Stimulated activated CD4-positive, alpha-beta T cell treated with anti-CD3 and anti-CD28 coated beads, TNF-alpha, amount 100 ng/mL, for 4 hours (primary cell): ENCODE data around the gene KLF15.

ENCODE experiments used
- DNase-seq, 3 experiments: peaks; one replicate each; pipeline ENCODE4 v3.0.0-alpha.2; 2020; ENCODE audit warnings: low read depth in 3 of 3

Gene KLF15

DNA sequence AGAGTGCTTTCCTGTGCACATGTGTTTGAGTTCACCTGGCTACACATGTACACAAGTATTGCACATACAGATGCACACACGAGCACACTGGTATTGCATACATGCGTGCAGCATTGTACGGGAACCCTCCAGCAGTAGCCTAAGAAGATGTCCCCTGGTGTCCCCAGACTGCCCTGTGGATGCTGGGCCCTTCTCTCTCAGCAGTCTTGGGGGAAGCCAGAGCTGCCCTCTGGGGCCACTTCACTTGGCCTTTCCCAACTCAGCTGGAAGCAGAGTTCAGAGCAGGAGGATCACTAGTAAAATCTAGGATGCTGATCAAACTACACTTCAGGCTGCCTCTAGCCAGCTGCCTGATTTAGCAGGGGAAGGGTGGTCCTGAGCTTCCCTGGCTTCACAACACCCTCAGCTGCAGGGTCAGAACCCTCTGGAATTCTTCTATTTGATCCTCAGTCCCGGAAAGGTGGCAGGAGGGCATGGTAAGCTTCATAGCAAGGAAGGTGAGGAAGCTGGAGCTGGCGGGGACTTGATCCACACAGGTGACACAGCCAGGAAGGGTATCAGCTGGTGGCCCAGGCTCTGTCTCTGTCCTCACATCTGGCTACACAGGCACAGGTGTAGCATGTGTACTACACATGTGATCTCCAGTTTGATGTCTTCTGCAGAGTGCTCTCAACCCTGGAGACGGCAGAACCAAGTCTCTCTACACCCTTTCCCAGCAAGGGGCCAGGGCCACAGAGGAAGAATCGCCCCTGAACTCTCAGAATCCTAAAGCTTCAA is 36.5 kb downstream of the KLF15 start:
- DNase-seq = no peak

DNA sequence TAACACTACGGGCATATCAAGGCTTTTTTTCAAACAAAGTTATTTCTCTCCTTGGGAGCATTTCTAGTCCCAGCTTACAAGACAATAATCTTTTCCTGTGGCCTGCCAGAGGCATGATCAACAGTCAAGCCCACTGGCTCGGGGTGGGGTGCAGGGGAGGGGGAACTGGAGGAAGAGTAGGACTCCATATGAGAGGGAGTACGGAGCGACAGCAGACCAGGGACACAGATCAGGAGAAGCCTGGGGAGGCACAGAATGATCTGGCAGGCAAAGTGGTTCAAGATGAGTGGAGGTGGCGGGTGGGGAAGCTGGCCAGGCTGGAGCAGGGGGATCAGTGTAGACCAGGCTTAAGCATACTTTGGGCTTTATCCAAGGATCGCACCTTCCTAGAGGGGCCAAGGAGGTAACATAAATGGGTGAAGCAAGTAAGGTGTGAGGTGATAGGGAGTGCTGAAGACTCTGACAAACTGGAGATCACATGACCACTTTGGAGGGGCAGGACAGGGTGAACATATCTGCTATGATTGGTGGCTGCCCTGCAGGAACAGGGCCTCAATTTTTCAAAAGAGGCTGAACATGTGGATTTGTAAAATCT is 37.4 kb downstream of the KLF15 start:
- DNase-seq = no peak

DNA sequence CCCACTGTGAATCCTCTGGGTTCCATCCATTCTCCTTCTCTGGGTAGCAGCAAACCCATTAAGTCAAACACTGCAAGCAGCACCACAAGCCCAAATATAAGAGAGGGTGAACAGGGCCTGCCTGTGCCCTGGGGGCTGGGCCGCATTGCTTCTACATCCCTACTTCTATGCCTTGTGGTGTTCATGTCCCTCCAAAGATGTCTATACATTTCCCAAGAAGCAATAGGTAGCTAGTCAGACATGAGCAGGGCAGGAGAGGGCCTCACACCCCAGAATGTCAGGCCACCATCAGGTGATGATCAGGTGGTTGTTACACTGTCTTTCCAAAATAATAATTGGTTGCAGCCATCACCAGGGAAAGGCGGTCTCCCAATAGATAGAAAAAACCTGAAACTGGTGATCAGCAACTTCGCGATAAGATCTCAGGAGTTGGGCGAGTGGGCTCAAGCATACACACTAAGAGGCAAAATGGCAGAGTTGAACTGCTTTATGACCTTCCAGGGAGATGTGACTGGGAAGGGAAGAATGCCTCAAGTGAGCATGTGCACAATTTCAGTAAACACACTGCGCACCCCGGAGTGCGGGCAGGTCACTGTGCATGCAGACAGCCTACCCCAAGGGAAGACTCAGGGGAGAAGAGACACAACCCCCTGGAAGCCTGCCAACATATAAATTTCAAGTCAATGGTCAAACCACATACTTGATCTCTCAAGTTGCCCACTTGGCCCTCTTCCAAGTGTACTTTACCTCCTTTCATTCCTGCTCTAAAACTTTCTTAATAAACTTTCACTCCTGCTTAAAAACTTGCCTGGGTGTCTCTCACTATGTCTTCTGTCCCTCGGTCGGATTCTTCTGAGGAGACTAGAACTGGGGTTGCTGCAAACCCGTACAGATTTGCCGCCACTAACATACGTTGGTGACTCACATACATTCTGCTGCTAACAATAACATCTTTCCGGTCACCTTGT is 39.9 kb downstream of the KLF15 start:
- no peak for DNase-seq

DNA sequence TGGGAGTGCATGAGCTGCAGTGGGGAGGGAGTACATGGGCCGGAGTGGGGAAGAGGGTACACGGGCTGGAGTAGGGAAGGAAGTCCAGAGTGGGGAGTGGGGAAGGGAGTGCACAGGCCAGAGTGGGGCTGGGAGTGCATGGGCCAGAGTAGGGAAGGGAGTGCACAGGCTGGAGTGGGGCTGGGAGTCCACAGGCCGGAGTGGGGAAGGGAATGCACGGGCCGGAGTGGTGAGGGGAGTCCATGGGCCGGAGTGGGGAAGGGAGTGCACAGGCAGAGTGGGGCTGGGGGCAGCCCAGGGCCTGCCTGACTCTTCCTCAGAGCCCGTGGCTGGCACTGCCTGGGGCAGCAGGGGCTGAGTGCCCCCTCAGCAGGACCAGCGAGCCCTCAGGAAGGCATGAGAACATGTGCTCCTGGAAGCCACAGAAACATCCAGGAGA is 40.7 kb downstream of the KLF15 start:
- no peak for DNase-seq

DNA sequence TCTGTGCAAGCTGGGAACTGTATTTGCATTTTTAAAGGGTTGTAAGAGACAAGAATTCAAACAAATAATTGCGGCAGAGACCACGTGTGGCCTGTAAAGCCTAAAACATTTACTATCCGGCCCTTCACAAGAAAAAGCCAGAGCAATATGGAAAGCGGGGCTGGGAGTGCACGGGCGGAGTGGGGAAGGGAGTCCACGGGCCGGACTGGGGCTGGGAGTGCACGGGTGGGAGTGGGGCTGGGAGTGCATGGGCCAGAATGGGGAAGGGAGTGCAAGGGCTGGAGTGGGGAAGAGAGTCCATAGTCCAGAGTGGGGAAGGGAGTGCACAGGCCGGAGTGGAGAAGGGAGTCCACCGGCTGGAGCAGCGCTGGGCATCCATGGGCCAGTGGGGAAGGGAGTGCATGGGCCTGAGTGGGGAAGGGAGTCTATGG is 41.2 kb downstream of the KLF15 start:
- no peak for DNase-seq

DNA sequence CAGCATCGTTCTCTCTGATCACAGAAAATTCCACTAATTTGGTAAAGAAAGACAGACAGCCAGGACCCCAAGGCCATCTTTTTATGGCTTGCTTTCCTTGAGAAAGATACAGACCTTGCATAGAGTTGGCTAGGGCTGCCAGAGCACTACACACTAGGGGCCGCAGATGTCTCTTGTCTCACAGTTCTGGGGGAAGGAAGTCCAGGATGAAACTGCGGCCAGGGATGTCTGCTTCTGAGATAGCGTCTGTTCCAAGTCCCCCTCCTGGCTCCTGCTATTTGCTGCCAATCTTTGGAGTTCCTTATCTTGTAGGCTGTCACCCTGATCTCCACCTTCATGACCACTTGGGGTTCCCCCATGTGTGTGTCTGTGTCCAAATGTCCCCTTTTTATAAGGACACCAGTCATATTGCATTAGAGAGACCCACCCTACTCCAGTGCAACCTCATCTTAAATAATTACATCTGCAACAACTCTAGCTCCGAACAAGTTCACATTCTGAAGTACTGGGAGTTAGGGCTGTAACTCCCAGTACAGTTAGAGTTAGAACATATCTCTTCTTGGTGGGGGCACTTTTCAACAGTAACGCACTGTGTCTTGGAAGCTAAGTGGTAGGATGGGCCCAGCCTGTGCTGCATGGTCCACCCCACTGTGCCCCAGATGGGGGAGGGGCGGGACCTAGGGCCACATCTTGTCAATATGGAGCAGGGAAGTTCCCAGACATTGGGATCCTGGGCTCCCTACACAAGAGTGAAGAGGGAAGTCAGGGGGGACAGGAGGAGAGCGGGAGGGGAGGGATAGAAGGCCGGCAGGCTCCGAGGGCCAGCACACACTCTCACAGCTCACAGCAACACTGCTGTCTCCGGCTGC is 42.2 kb downstream of the KLF15 start:
- no peak for DNase-seq

- DNase-seq = no peak
These were observed 42.9 kb downstream of the KLF15 start for GRCh38 chr3:126314305-126314789.

GRCh38 chr3:126313580-126314304 is 43.5 kb downstream of the KLF15 start:
- DNase-seq = no peak

DNA sequence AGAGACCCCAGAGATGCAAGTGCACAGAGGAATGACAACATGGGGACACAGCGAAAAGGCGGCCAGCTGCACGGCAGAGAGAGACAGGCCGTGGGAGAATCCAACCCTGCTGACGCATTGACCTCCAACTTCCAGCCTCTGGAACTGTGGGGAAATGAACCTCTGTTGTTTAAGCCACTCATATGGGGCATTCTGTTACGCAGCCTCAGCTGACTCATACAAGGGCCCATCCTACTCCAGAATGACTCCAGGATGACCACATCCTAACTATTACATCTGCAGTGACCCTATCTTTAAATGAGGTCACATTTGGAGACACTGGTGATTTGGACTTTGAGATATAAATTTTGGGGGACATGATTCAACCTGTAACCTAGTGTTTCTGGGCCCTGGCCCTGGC is 44.0 kb downstream of the KLF15 start:
- DNase-seq = no peak

GRCh38 chr3:126312341-126312740 is 44.9 kb downstream of the KLF15 start:
- DNase-seq = no peak

DNA sequence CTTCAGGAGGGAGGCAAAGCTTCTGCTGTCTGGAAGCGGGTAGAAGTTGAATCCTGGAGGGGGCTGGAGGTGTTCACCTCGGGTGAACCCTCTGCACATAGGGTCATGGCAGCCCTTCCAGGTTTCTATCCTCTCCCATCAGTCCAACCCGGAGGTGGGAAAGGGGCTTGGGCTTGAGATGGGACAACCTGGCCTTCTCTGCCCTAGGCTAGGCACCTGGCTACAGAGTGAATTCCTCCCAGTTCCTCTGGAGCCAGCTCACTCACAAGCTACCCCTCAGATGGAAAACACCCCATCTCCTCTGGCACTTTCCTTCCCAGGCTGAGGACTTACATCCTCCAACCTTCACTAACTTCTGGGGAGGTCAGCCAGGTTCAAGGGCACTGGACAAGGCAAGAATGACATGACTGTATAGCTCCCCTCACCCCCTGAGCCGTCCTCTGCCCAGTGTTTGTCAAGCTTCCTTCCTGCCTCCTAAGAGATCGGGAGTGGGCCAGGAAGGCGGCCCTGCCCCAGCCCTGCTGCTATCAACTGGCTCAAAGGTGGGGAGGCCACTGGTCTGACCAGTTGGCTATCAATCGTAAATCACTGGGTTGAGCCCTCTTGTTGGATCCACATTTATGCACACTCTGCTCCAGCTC is 45.8 kb downstream of the KLF15 start:
- no peak for DNase-seq

GRCh38 chr3:126310816-126311215 is 46.4 kb downstream of the KLF15 start:
- DNase-seq = no peak

DNA sequence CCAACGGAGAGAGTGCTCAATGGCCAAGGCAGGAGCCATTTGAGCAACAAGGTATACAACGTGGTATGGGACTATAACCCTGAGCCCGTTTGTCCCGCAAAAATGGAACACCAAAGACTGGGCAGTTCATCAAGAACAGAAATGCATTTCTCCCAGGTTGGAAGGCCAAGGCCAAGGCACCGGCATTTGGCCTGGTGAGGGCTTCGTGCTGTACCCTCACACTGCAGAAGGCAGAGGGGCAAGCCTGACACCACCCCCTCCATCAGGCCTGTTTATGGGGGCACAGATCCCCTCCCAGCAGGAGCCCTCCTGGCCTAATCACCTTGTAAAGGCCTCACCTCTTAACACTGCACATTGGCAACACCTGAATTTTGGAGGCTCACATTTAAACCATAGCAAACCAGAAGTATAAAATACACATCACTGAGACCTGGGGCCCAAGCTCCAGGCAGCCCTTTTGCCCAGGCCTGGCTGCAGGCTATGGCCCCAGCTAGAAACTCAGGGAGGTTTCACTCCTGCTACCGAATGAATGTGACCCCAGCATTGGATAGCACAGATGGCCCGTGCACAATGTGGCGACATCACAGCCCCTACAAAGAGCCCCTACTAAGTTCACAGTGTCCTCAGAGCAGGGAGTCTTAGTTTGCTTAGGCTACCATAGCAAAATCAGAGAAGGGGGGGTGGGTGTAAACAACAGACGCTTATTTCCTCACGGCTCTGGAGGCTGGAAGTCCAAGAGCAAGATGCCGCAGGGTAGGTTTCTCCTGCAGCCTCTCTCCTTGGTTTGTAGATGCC is 47.1 kb downstream of the KLF15 start:
- no peak for DNase-seq

DNA sequence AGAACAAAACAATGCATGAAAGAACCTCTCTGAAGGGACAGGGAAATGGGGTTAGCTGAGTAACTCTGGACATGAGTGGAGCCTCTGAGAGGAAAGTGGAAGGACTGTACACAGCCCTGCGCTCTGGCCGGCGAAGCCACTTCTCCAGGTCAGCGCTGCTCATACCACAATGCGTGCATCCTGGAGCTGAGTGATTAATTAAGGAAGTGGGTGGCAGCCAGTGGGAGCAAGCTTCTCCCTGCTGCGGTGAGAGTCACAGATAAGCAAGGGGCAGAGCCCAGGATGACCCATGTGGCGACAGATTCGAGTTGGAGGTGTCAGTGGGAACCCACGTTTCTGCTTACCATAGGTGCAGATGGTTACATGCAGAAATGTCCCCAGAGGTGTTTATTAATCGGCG is 48.0 kb downstream of the KLF15 start:
- no peak for DNase-seq

DNA sequence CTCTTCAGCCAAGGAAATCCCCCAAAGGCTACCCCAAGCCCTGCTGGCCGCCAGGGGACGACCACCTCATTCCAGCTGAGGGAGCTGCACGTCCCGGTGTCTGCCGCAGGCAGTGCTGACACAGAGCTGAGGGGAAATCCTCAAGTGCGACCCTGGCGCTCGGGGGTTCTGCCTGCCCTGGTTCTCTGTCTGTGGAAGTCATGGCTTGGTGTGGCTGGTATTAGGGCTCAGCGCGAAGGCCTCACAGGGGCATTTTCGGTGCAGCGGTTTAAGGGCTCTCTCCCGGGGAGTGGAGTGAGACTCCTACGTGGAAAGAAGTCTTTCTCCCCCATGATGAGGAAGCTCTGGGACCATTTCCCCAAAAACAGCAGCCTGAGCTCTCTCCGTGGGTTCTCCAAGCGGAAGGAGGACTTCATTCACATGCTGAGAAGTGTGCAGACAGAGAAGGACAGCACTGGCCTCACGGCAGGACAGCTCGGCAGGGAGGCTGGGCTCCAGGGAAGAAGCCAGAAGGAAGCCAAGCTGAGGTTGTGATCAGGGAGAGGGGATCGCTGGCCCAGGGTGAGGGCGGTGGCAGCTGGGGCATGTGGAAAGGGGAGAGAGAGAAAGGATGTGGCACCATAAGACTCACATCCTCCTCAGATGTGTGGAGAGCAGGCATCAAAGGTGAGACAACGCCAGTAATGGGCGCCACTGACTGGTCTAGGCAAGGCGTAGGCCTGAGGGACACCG is 48.6 kb downstream of the KLF15 start:
- DNase-seq = no peak

DNA sequence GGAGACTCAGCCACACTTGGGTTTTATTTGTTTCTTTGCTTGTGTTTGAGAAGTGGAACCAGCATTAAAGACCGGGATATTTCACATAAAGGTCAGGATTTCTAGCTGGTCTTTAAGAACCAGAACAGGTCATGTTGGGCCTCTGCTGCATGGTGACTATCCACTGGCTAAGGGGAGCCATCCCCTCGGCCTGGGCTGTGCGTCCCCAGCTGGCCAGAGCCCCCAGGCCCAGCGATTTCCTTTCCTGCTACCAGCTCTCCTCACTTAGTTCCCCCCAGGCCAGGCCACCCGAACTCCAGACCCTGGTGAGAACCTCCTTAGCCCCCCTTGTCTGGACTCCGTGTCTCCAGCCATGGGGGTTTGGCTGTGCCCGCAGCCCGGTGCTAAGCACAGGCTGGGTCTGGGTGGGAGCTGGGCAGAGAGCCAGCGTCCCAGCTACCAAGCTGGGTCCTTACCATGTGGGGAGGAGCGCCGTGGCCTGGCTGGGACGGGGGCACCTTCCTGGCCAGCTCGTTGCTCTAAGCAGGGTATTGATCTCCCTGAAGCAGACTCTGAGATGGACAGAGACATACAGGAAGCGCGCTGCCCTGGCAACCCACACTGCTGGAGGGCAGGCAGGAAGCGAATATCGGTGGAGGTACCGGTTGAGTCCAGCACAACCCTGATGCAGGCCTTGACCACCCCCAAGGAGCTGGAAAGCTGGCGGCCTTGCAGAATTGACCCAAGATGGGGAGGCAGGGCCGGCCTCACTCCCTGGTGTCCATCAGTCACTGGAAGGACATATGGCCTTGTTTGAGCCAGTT is 49.4 kb downstream of the KLF15 start:
- no peak for DNase-seq

GRCh38 chr3:126306888-126307482 is 50.2 kb downstream of the KLF15 start:
- DNase-seq = no peak
